HG03175 (cell line): ENCODE measurements around the gene WNK2.

Source experiments
- ATAC-seq: cut with Tn5 transposase; IDR thresholded peaks from one replicate; pipeline ENCODE4 v1.9.1; 2021; ENCODE audit warnings: mild to moderate bottlenecking, moderate library complexity; ENCODE audit not compliant: unreplicated experiment

Gene WNK2

GRCh38 chr9:93252781-93253530 is 69.0 kb downstream of the WNK2 start:
- no peak for ATAC-seq

- ATAC-seq = no peak
Measured at GRCh38 chr9:93253633-93254032, 69.7 kb downstream of the WNK2 start.

GRCh38 chr9:93254061-93254481 is 70.1 kb downstream of the WNK2 start:
- ATAC-seq = no peak

GRCh38 chr9:93254806-93255493 is 71.0 kb downstream of the WNK2 start:
- no peak for ATAC-seq

- ATAC-seq = no peak
Measured at GRCh38 chr9:93255494-93255867, 71.5 kb downstream of the WNK2 start.

- no peak for ATAC-seq
Measured at GRCh38 chr9:93255994-93256877, 72.3 kb downstream of the WNK2 start.

GRCh38 chr9:93256878-93257807 is 73.2 kb downstream of the WNK2 start:
- ATAC-seq = no peak

GRCh38 chr9:93257808-93258331 is 73.9 kb downstream of the WNK2 start:
- ATAC-seq = no peak

GRCh38 chr9:93258419-93258817 is 74.5 kb downstream of the WNK2 start:
- no peak for ATAC-seq

GRCh38 chr9:93258818-93259489 is 75.0 kb downstream of the WNK2 start:
- no peak for ATAC-seq

GRCh38 chr9:93259490-93260262 is 75.7 kb downstream of the WNK2 start:
- no peak for ATAC-seq

- ATAC-seq = no peak
Measured at GRCh38 chr9:93260263-93261066, 76.5 kb downstream of the WNK2 start.

GRCh38 chr9:93261281-93261680 is 77.3 kb downstream of the WNK2 start:
- ATAC-seq = no peak

- no peak for ATAC-seq
Measured at GRCh38 chr9:93261735-93262523, 78.0 kb downstream of the WNK2 start.

- no peak for ATAC-seq
Measured at GRCh38 chr9:93262537-93263310, 78.8 kb downstream of the WNK2 start.
